ENCODE results near the gene ST3GAL4.
"Not testable (repeated sequence)": the region's sequence is repeated elsewhere in the genome, so short reads cannot be mapped to it uniquely, and the experiment has no call there.

Gene ST3GAL4, protein sequence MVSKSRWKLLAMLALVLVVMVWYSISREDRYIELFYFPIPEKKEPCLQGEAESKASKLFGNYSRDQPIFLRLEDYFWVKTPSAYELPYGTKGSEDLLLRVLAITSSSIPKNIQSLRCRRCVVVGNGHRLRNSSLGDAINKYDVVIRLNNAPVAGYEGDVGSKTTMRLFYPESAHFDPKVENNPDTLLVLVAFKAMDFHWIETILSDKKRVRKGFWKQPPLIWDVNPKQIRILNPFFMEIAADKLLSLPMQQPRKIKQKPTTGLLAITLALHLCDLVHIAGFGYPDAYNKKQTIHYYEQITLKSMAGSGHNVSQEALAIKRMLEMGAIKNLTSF

DNA sequence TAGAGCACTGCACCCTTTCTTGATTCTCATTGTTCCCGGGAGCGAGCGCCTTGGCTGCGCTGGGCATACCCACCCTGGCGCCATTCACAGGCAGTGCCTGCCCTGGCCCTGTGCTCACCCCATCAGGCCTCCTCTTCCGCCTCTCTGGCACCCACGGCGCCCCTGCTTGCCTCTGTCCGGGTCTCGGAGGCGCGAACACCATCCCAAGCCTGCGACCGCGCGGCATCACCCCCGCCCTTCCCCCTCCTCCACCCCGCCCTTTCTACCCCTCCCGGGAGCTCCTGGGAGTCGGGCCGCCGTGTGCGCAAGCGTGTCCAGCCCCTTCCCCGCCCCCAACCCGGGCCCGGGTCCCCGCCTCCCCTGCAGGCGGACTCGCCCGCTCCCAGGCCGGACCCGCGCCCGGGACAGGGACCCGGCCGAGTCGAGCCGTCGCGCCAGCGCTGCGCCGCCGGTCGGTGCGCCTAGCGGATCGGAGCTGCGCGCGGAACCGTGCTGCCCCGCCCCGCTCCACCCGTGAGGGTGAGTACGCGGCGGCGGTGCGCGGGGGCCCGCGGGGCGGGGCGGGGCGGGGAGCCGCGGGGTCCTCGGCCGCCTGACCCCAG, at the start of gene ST3GAL4:
TSS of gene ST3GAL4 (plus strand) at position 363 of the 602 bp plus-strand sequence. CDS start 50,470 bp downstream, outside the sequence.
- DNase-seq: peak; percentile 83

DNA sequence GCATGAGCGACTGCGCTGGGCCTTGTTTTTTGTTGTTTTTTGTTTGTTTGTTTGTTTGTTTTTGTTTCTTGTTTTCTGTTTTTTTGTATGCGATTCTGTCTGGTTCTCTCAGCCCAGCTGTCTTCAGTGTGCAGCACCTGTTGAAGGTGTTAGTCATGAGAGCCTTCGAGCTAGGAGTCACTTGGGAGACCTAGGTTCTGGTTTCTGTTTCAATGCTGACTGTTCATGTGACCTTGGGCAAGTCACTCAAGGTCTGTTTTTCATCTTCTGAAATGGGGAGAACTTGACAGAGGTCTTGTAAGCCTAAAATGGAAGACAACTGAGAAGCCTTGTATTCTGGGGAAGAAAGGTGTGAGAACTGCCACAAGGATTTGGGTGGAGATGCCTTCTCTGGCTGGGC, 49.8 kb upstream of the ST3GAL4 start:
- no peak for DNase-seq

DNA sequence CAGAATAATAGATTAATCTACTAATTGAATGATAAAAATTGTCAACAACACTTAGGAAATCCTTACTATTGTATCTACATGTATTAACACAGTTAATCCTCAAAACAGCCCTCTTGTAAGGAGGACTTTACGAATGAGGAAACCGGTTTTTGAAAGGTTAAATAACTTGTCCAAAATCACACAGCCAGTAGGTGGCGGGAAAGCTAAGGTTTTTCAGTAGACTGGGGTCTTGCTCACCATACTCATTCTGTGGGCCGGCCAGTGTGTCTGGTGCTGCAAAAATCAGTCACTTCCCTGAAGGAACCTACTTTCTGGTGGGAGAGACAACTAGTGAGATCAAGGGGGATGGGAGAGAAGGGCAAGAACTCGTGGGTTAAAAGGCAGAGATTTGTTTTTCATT, 47.8 kb upstream of the ST3GAL4 start:
- peak; percentile 18 for DNase-seq

DNA sequence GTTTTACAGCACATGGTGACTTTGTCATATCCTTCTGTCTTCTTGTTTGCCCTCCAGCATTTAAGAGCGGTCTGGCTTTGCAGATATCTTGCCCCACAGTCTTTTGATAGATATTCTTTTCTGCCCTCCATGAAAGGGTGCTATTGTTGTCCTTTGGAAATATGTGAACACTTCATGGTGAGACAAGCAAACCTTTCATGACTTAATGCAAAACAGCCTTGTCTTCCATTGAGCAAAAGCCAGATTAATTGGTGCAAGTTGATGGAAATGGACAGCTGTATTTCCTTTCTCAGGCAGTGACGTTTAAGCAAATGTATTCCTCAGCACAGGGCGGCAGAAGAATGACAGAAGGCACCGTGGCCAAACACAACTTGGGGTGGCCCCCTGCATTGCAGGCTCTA, 47.2 kb upstream of the ST3GAL4 start:
- no peak for DNase-seq

DNA sequence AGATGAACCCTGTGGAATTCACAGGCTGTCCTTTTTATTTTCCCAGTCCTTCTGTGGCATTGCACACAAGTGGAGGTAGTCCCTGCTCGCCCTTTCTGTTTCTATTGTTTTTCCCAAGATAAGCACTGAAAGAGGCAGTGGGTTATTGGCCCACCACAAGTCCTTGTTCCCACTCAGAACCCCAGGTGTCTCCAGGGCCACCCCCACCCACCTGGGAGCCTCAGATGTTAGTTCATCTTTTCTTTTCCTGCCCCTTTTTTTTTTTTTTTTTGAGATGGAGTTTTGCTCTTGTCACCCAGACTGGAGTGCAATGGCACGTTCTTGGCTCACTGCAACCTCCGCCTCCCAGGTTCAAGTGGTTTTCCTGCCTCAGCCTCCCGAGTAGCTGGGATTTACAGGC, 46.7 kb upstream of the ST3GAL4 start:
- DNase-seq: not testable (repeated sequence)

DNA sequence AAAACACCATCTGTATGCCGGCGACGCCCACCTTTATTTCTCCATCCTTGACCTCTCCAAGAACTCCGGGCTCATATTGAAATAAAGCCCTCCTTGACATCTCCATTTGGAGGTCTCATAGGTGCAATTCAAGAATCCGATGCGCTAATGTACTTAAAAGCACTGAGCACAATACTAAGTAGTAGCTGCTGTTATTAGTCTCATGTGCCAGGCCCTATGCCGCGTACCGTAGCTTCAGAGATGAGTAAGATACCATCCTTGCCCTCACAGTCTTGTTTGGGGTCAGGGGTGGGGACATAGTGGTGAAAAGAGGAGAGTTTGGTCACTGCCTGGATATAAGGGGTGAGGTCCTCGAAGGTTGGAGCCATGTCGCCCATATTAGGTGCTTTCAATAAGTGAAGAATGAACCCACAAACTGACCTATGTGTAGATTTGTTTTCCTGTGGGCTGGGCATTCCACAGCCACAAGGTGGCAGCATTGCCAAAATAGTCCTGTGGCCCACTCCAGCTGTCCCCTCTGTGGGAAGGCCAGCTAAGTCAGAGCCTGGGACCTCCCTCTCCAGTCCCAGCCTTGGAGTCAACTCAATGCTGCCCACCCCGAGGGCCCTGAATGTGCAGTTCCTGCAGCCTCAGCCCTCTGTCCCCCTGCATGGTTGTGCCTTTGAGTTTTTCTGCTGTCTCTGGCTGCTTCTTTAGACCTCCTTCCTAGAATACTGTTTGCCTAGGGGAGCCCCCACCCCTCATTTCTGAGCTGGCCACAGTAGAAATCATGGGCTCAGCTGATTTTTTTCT, 45.1 kb upstream of the ST3GAL4 start:
- peak; percentile 74 for DNase-seq

DNA sequence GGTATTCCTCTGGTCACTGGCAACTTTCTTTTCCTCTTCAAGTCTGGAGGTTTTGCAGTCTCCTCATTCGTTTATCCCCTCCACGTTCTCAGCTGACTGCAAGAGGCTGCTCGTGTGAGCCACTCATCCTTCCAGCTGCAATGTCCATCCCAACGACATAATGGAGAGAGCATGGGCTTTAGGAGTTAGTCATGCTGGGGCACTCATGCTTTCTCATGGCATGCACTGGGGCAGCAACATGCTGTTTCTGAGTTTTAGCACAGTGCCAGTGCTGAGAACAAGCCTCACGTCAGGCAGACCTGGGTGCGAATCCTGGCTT, 44.5 kb upstream of the ST3GAL4 start:
- no peak for DNase-seq

DNA sequence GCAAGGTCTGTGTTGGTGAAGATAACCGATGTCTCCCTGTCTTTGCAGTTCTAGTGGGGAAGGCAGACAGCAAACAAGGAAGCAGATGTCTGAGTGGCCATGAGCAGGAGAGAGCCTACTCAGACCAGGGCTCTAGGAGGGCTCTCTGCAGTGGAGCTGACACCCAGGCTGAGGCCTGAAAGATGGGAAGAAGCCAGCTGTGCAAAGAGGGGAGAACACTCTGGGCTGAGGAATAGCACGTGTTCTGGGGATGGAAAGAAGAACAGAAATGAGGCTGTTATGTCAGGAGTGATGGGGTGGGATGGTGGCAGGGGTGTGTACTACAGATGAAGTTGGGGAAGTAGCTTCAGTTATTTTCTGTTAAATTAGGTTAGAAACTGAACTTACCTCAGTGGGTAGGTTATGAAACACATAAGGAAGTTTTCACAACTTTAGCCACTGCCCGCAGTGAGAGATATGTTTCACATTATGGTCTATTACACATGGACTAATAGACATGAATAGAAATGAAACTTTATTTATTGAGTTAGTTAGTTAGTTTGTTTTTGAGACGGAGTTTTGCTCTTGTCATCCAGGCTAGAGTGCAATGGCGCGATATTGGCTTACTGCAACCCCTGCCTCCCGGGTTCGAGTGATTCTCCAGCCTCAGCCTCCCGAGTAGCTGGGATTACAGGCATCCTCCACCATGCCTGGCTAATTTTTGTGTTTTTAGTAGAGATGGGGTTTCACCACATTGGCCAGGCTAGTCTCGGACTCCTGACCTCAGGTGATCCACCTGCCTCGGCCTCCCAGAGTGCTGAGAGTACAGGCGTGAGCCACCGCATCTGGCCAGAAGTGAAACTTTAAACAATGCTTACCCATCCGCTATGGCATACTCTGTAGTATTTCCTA, 43.8 kb upstream of the ST3GAL4 start:
- no peak for DNase-seq

DNA sequence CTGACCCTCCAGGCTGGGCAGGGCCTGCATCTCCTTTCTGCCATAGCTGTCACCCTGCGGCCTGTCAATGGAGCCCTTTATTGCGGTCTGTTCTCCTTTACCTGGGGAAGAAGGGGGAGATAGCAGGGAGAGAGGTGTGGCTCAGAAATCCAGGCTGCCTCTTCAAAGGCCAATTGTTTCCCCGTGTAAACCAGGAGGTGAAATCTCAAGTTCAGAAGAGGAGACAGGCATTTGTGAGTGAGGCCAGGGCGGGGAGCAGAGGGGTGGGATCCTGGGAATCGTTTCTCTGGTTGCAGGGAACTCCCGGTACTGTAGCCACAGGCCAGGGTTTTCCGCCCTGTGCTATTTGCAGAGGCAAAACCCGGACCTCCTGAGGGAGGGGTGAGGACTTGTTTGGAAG, 42.5 kb upstream of the ST3GAL4 start:
- DNase-seq: no peak

DNA sequence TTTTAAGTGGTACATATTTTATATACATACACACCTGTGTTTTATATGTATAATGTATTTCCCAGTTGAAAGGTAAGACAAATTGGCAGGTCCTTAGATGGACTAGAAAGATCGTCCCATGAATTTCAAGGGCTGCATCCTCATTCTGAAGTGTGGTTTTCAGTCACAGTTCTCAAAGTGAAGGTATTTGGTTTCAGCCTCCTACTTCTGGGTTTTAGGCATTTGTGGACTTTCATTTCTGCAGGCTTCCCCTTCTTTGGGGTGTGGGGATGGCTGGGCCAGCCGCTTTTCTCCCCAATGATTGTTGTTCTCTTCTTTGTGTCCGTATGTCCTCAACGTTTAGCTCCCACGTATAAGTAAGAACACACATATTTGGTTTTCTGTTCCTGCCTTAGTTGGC, 41.7 kb upstream of the ST3GAL4 start:
- DNase-seq: no peak

DNA sequence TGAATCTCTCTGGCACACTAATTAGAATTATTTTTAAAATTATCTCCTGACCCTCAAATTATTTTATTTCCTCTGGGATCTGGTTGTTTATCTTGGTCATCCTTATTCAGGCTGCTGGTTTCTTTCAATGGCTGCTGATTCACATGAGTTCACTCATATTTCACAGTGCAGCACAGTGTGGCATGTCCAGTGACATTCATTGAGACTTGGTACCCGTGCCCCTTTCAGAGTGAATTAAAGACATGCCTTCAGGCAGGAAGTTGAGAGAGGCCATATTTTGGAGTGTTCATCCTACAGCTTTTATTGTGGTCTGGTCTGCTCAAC, 38.1 kb upstream of the ST3GAL4 start:
- DNase-seq: no peak

DNA sequence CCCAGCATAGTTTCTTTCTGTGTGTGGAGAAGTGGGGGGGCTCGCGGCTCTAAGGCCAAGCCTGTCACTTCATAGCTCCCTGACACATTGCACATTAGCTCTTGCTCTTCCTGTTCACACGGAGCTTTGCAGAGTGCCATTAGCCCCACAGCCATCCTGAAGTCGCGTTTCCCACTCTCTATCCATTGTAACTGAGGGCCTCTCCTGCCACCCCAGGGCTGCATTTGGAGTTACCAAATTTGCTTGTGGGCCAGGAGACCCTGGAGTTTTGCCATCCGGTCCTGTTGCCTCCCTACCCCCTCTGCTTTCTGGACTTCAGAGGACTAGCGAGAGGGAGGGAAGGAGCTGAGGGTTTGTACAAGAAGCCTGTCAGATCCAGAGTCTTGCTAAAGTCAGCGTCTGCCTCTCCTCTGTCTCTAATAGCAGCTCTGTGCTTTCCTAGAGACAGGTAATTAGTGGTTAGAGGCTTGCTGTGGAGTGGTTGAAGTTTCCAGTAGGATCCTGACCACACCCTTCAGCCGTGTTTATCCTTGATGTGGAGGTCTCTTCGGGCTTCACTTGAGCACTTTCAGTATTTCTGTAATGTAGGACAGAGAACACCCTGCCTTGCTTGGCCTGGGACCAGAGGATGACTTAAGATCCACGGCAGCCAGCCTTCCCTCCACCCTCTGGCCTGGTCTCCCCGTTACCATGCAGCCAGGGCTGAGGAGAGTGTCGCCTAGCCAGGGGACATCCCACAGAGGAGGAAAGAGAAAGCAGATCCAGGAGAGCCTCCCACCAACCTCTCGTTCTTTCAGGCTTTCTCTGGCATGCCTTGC, 37.5 kb upstream of the ST3GAL4 start:
- DNase-seq: no peak

DNA sequence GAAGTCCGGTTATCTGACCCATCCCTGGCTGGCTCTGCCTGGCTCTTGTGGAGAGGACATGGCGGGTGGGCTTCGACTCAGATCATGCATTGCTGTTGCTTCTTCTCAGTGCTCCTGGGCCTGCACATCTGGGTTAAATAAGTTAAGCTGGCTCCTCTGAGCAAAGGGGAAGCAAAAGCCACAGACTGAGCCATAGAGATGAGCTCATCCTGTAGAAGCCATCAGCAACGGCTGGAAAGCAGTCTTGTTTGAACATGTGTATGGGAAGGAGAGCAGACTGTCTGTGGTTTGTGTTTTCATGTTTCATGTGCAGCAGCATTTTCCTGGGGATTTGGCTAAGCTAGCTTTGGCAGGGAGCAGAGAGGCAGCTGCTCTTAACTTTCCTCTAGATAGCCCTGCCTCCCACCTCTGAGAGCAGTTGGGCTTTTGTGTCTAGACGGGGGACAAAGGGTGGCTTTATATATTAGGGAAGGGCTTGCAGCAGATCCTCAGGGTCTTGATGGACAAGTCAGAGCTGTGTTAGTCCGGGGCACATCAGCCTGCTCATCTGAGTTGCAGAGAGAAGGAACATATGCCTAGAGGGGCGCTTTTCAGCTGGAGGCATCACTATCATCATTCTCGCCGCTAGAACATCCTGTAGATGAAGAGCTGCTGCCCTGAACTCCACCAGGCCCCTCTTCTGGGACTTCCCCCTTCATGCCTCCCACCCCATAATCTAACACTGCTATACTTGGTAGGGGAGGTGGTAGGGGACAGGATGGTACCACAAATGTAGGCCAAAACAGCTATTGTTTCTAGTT, 36.7 kb upstream of the ST3GAL4 start:
- DNase-seq: no peak

DNA sequence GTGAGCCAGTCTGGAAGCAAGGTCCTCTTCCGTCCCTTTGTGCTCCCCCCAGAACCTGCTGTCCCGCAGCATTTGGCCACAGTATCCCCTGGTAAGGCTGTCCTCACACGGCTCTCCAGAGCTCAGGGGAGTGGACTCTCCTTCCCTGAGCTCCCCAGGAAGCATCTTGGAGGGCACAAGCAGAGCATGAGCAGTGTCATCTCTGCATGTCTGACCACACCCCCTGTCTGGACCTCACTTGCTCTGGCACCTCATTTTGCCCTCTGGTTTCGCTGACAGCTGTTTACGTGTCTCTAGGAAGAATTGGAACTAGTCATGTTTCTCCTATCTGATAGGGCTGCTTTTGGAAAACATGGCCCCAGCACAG, 36.1 kb upstream of the ST3GAL4 start:
- DNase-seq: no peak

DNA sequence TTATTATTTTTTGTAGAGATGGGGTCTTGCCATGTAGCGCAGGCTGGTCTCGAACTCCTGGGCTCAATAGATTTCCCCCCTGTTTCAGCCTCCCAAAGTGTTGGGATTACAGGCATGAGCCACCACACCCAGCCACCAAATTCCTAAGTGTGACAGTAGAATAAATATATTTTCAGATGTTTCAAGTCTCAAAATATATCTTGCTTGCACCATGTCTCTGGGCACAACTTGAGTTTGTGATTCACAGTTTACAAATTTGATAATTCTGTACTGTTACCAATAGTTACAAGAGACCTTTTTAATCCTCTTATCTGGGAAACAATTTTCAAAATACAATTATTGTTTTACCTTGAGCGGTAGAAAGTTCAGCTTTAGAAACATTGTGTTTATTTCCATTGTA, 32.5 kb upstream of the ST3GAL4 start:
- no peak for DNase-seq

DNA sequence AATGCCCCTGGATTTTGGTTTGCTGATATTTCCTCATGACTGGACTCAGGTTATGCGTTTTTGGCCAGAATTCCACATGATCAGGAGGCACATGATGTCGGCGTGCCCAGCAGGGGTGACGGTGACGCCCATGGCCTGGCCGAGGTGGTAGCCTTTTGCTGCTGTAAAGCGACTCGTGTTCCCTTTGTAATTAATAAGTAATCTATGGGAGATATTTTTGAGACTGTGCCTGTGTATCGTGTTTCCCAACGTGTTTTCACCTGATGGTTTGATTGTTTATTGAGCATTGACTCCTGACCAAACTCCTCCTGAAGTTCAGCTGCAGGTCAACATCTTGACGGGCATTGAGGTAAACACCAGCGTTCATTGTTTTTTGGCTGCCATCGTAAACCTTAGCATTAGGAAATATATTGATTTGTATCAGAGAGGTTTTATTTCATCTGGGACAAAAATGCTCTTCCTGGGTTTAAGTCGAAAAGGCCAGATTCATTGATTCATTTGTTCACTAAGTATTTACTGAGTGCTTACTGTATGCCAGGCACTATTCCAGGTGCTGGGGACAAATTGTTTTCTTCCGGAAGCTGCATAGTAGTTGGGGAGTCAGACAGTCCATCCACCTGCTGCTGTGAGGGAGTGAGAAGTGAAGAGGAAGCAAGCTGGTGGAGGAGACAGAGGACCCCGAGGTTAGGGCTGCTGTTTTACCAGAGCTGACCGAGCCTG, 28.0 kb upstream of the ST3GAL4 start:
- DNase-seq: no peak

DNA sequence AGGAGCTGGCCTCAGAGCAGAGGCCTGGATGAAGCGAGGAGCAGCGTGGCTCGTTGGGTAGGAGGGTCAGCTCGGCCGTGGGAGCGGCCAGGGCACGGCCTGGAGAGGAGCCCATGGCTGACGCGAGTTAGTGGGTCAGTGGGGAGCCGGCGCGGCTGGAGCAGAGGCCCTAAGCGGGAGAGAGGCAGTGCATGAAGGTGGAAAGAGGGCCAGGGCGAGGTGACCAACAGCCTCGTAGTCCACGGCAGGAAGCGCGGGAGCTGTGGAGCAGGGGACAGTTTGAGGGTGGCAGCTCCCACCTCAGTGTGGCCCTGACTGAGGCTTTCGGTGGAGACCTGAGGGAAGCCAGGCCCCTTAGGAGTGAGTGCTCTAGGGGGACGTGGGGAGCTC, 27.5 kb upstream of the ST3GAL4 start:
- no peak for DNase-seq

DNA sequence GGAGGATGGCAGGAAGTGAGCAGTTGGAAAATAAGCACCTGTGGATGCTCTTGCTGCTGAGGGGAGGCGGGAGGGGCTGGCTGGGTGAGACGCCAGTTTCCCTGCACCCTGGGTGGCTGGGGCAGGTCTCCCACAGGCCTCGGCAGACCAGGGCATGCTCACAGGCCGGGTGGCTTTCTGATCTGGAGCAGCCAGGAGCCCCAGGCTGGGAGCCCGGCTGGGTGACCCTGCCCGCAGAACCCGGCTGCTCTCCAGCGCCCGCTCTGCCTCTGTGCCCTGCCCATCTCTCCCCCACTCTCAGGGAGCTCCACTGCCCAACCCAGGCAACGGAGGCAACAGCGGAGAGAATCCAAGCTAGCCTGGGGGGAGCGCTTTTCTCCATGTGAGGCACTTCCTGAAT, 27.0 kb upstream of the ST3GAL4 start:
- no peak for DNase-seq

DNA sequence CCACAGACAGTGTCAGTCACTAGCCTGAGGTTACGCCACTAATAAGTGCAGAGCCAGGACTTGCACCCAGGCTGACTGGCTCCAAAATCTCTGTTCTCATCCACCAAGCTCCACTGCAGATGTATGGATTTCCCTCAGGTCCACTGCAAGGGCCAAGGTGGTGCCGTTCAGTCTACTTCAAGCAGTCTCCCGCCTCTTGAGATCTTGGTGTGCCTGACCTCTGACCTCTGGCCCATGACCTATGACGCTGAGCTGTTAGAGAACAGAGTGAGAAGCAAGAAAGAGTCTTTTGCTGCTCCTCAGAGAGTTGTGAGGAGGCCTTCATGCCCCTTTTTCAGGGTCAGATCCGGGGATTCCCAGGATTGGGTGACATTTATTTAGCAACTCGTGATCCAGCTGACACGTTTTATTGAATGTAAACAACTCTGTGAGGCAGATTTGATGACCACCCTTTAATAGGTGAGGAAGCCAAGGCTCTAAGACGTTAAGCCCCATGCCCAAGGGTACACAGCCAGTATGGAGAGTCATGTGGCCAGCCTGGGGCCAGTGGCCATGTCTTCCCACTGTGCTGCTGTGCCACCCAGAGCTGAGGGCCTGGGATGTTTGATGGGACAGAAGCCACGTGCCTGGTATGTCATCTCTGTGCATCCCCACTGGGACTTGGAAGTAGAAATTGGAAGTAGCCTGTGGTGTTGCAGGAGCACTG, 26.4 kb upstream of the ST3GAL4 start:
- DNase-seq: no peak

DNA sequence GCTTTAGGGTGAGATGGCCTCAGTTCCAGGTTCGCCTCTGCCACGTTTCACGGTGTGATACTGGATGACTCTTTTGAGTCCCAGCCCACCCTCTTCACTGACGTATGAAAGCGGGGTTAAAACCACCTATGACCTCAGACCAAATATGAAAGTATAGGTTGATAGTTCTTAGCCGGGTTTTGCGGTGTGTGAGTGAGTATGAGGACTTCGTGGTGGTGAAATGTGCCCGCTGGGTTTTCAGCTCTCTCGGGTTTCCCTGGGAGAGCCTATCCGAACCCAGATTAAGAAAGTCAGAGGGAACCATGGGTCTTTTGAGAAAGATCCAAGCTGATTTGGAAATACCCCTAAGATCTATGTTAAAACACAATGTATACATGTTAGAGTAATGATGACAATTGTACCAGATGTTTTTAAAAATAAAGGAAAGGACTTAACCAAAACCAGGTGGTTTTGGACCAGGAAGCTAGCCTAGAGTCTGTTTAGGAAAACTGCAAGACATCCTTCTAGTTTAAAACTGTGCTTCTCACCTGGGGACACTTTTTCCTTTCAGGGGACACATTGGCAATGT, 25.8 kb upstream of the ST3GAL4 start:
- DNase-seq: no peak

Measured in NCI-H345 (cell line).